Transverse colon (tissue), 4 donors: Measurements from ENCODE around the gene CISH.

Source experiments
- CTCF ChIP-seq, 5 experiments: fragments of 200-600 bp in 3 of 5; fragments of 450-650 bp in 2 of 5; sonication (generic) in 3 of 5; IDR thresholded peaks; 1 replicate in 2 of 5; 2 replicates in 3 of 5; pipeline ENCODE4 v1.5.1; 2016 to 2017; ENCODE audit warnings: antibody characterized with exemption in 5 of 5, inconsistent platforms in 3 of 5, mild to moderate bottlenecking in 2 of 5, moderate library complexity in 1 of 5
- POLR2AphosphoS5 ChIP-seq, 3 donors: sonication (generic); formaldehyde crosslinking; IDR thresholded peaks; one replicate each; pipeline ENCODE4 v1.6.1; 2016; ENCODE audit warnings: antibody characterized with exemption in 3 of 3

- TF ChIP-seq CTCF (IDR thresholded peaks at IDR 0.05) (no peak), POLR2AphosphoS5 (IDR thresholded peaks at IDR 0.05) (no peak)
These were observed 12.4 kb downstream of the CISH start for GRCh38 chr3:50599115-50599715.
